ENCODE measurements around the gene CHGA. TPM values are rescaled to one million over a fixed set of nuclear protein-coding genes. Genes with fewer than 3 reads are reported as not detected.

CHGA gene
- total and polyA plus RNA-seq, 2 donors (not counting 1 experiment from before 2014, with no cell fraction given): not detected

DNA sequence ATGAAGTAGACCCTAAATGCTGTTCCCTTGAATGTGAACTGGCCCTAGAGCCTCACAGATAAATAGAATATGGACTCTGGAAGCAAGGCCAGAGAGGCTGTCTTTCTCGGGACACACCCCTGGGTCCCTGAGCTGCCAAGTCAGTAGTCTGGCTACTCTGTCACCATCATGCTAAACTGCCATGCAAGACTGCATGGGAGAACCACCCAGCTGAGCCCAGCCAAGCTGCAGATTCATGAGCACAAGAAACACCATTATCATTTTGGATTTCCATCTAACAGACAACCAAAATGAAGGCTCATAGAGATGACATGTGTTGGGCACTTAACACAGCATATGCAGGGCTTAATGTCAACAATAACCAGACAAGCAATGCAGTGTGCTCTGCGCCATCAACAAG is 53.3 kb downstream of the CHGA start:
- no peaks in the 10 kb centered on the region for H3K4me1 ChIP-seq (ENCODE audit: control insufficient read depth in 2 of 2, insufficient read depth in 2 of 2, low read length in 2 of 2)
- Mint-ChIP-seq H3K4me3 (no peak overlapping the region), H3K27ac (no peak overlapping the region), H3K4me1 (peaks cover 16% of the 10 kb centered on the region), H3K27me3 (no peaks in the 10 kb centered on the region), H3K9me3 (ENCODE audit: insufficient read depth) (peaks cover 28% of the 10 kb centered on the region)
- peaks cover 3 to 75% (median 49%) of the 10 kb centered on the region in 3 donors for H3K9me3 ChIP-seq (ENCODE audit: control extremely low read depth in 1 of 3, control insufficient read depth in 2 of 3, insufficient read depth in 1 of 3, low read length in 2 of 3)
- H3K79me2 ChIP-seq (ENCODE audit: control insufficient read depth, insufficient read depth, low read length): peaks cover 21% of the 10 kb centered on the region
- intact Hi-C loops (cut with micrococcal nuclease): no loop called here
- POLR2A ChIA-PET: no interaction called here
- H2AFZ ChIP-seq (ENCODE audit: insufficient read depth, low read depth, low read length, poor library complexity, severe bottlenecking): no peak overlapping the region
- ATAC-seq (ENCODE audit: low read depth) (no peak), DNase-seq (no peak)
- no peak overlapping the region for H3K4me3 ChIP-seq (ENCODE audit: control extremely low read depth in 1 of 5, extremely low read depth in 1 of 5, insufficient read depth in 1 of 5, low read depth in 2 of 5, low read length in 4 of 5)
- WGBS (ENCODE audit: insufficient coverage): 100% methylated on average over 1 of the region's 2 CpGs
- peaks cover 3 to 23% of the 10 kb centered on the region in 2 experiments for H3K36me3 ChIP-seq (replicated peaks in 1 of 2; ENCODE audit: control extremely low read depth in 1 of 2, control insufficient read depth in 1 of 2, extremely low read depth in 1 of 2, insufficient read depth in 2 of 2, low read length in 1 of 2)
- H3K27me3 ChIP-seq (replicated peaks in 1 of 4; ENCODE audit: control extremely low read depth in 1 of 4, control insufficient read depth in 3 of 4, insufficient read depth in 4 of 4, low read length in 3 of 4): no peaks in the 10 kb centered on the region
- TF ChIP-seq, protein P1, sequence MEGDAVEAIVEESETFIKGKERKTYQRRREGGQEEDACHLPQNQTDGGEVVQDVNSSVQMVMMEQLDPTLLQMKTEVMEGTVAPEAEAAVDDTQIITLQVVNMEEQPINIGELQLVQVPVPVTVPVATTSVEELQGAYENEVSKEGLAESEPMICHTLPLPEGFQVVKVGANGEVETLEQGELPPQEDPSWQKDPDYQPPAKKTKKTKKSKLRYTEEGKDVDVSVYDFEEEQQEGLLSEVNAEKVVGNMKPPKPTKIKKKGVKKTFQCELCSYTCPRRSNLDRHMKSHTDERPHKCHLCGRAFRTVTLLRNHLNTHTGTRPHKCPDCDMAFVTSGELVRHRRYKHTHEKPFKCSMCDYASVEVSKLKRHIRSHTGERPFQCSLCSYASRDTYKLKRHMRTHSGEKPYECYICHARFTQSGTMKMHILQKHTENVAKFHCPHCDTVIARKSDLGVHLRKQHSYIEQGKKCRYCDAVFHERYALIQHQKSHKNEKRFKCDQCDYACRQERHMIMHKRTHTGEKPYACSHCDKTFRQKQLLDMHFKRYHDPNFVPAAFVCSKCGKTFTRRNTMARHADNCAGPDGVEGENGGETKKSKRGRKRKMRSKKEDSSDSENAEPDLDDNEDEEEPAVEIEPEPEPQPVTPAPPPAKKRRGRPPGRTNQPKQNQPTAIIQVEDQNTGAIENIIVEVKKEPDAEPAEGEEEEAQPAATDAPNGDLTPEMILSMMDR (IDR thresholded peaks at IDR 0.05): no peak
- TF ChIP-seq EZH2 (IDR thresholded peaks at IDR 0.05; ENCODE audit: borderline replicate concordance, insufficient read depth, low read depth, low read length, poor library complexity, severe bottlenecking): no peak
- H4K20me1 ChIP-seq (ENCODE audit: control insufficient read depth, insufficient read depth, low read length, poor library complexity, severe bottlenecking): peaks cover 7% of the 10 kb centered on the region
- no peak overlapping the region for H3K27ac ChIP-seq (ENCODE audit: low read length in 2 of 2)
- no peak overlapping the region for H3K4me2 ChIP-seq (replicated peaks; ENCODE audit: low read depth, low read length, poor library complexity, severe bottlenecking)
- CTCF ChIA-PET: no interaction called here
- no peak overlapping the region for H3K9ac ChIP-seq (ENCODE audit: low read length)

DNA sequence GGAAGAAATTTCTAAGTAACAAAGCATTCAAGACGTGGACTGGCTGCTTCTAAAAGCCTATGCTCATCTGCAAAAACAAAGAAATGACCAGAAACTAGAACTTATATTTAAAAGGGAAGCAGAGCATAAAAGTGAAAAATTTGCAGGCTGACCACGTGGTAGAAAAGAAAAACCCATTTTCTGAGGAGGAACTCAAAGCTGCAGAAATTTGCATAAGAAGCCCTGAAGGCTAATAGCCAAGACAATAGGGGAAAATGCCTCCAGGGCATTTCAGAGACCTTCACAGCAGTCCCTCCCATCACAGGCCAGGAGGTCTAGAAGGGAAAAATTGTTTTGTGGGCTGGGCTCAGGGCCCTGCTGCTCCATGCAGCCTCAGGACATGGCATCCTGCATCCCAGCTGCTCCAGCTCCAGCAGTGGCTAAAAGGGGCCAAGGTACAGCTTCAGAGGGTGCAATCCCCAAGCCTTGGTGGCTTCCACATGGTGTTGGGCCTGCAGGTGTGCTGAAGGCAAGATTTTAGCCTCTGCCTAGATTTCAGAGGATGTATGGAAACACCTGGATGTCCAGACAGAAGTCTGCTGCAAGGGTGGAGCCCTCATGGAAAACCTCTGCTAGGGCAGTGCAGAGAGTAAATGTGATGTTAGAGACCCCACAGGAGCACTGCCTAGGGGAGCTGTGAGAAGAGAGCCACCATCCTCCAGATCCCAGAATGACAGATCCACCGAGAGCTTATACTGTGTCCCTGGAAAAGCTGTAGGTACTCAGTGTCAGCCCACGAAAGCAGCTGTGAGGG is 55.5 kb downstream of the CHGA start:
- no peak overlapping the region for H3K27ac ChIP-seq (ENCODE audit: low read length in 2 of 2)
- H3K36me3 ChIP-seq (replicated peaks in 1 of 2; ENCODE audit: control extremely low read depth in 1 of 2, control insufficient read depth in 1 of 2, extremely low read depth in 1 of 2, insufficient read depth in 2 of 2, low read length in 1 of 2): peaks cover 3 to 27% of the 10 kb centered on the region in 2 experiments
- peaks cover 2% of the 10 kb centered on the region for H4K20me1 ChIP-seq (ENCODE audit: control insufficient read depth, insufficient read depth, low read length, poor library complexity, severe bottlenecking)
- intact Hi-C loops (cut with micrococcal nuclease): no loop called here
- TF ChIP-seq EZH2 (IDR thresholded peaks at IDR 0.05; ENCODE audit: borderline replicate concordance, insufficient read depth, low read depth, low read length, poor library complexity, severe bottlenecking): no peak
- TF ChIP-seq, protein P1 (IDR thresholded peaks at IDR 0.05): no peak
- Mint-ChIP-seq H3K9me3 (ENCODE audit: insufficient read depth) (peaks cover 32% of the 10 kb centered on the region), H3K27ac (no peak overlapping the region), H3K4me1 (peaks cover 18% of the 10 kb centered on the region), H3K4me3 (no peak overlapping the region), H3K27me3 (no peaks in the 10 kb centered on the region)
- no peak overlapping the region for H2AFZ ChIP-seq (ENCODE audit: insufficient read depth, low read depth, low read length, poor library complexity, severe bottlenecking)
- no peak overlapping the region for H3K9ac ChIP-seq (ENCODE audit: low read length)
- DNase-seq (no peak), ATAC-seq (ENCODE audit: low read depth) (no peak)
- peaks cover 10% of the 10 kb centered on the region for H3K79me2 ChIP-seq (ENCODE audit: control insufficient read depth, insufficient read depth, low read length)
- no peaks in the 10 kb centered on the region for H3K27me3 ChIP-seq (replicated peaks in 1 of 4; ENCODE audit: control extremely low read depth in 1 of 4, control insufficient read depth in 3 of 4, insufficient read depth in 4 of 4, low read length in 3 of 4)
- no peak overlapping the region for H3K4me2 ChIP-seq (replicated peaks; ENCODE audit: low read depth, low read length, poor library complexity, severe bottlenecking)
- WGBS (ENCODE audit: insufficient coverage): 71% methylated on average over 3 of the region's 4 CpGs
- H3K4me3 ChIP-seq (ENCODE audit: control extremely low read depth in 1 of 5, extremely low read depth in 1 of 5, insufficient read depth in 1 of 5, low read depth in 2 of 5, low read length in 4 of 5): no peak overlapping the region
- peaks cover 3 to 90% (median 49%) of the 10 kb centered on the region in 3 donors for H3K9me3 ChIP-seq (ENCODE audit: control extremely low read depth in 1 of 3, control insufficient read depth in 2 of 3, insufficient read depth in 1 of 3, low read length in 2 of 3)
- POLR2A ChIA-PET: no interaction called here
- H3K4me1 ChIP-seq (ENCODE audit: control insufficient read depth in 2 of 2, insufficient read depth in 2 of 2, low read length in 2 of 2): no peaks in the 10 kb centered on the region
- CTCF ChIA-PET: no interaction called here

All from B cell (primary cell).